Spleen (tissue), 11 donors: ENCODE data around the gene KLHL22. TPM values are rescaled to one million over a fixed set of nuclear protein-coding genes. Genes with fewer than 3 reads are reported as not detected.
"Not testable (repeated sequence)": the region's sequence is repeated elsewhere in the genome, so short reads cannot be mapped to it uniquely, and the experiment has no call there.

ENCODE experiments used
- DNase-seq: peaks from one replicate; pipeline ENCODE4 v3.0.0-alpha.2; 2020
- H3K27ac ChIP-seq, 8 donors: fragments of 200-600 bp; sonication (generic) in 7 of 8; 1 replicate in 4 of 8; 2 replicates in 4 of 8; pipeline versions ENCODE4 v1.5.0 to v1.8.0; 2016 to 2021; ENCODE audit warnings: inconsistent platforms in 4 of 8, mild to moderate bottlenecking in 4 of 8, moderate library complexity in 1 of 8
- H3K27me3 ChIP-seq, 7 donors: fragments of 200-600 bp; sonication (generic) in 6 of 7; replicated peaks in 1 of 7; 1 replicate in 4 of 7; 2 replicates in 3 of 7; pipeline versions ENCODE4 v1.5.0 to v1.8.0; 2016 to 2021; ENCODE audit warnings: inconsistent platforms in 3 of 7, mild to moderate bottlenecking in 1 of 7
- H3K36me3 ChIP-seq, 6 donors: fragments of 200-600 bp; sonication (generic) in 5 of 6; 1 replicate in 4 of 6; 2 replicates in 2 of 6; pipeline versions ENCODE4 v1.5.0 to v1.8.0; 2016 to 2021; ENCODE audit warnings: inconsistent platforms in 2 of 6
- H3K4me1 ChIP-seq, 6 donors: fragments of 200-600 bp; sonication (generic) in 5 of 6; 1 replicate in 3 of 6; 2 replicates in 3 of 6; pipeline versions ENCODE4 v1.5.0 to v1.8.0; 2016 to 2021; ENCODE audit warnings: inconsistent platforms in 3 of 6
- H3K4me3 ChIP-seq, 8 donors: fragments of 200-600 bp; sonication (generic) in 7 of 8; 1 replicate in 4 of 8; 2 replicates in 4 of 8; pipeline versions ENCODE4 v1.5.0 to v1.8.0; 2016 to 2021; ENCODE audit warnings: inconsistent platforms in 4 of 8, mild to moderate bottlenecking in 4 of 8, moderate library complexity in 2 of 8
- H3K9me3 ChIP-seq, 8 donors: fragments of 200-600 bp; sonication (generic) in 7 of 8; 1 replicate in 4 of 8; 2 replicates in 4 of 8; pipeline versions ENCODE4 v1.5.0 to v1.8.0; 2016 to 2021; ENCODE audit warnings: inconsistent platforms in 4 of 8
- POLR2A ChIP-seq, 3 donors: fragments of 450-650 bp; IDR thresholded peaks; one replicate each; pipeline ENCODE4 v1.5.1; 2017; ENCODE audit warnings: antibody characterized with exemption in 3 of 3, mild to moderate bottlenecking in 1 of 3
- POLR2AphosphoS5 ChIP-seq, 3 donors: sonication (generic); formaldehyde crosslinking; IDR thresholded peaks; one replicate each; pipeline ENCODE4 v1.5.1; 2017; ENCODE audit warnings: antibody characterized with exemption in 3 of 3
- WGBS, 5 donors: extraction: QIAGEN DNeasy Blood & Tissue Kit in 3 of 5; methylation state at CpG; one replicate each; pipeline versions ENCODE4 v1.1.5 to v1.1.7; 2013 to 2018; 5-methylcytosine and 5-hydroxymethylcytosine counted together
- intact Hi-C: fragments of 100-400 bp; cut with DNase I; formaldehyde crosslinking; loops from one replicate; pipeline ENCODE4 v1.15.0; 2023; ENCODE audit warnings: low total_unique reads
- polyA plus RNA-seq, 3 donors: library from polyadenylated mRNA; stranded (reverse); fragments of 200-250 nt; gene quantifications; one replicate each; pipeline ENCODE4 v1.2.1, GENCODE V29; 2013
- total RNA-seq, 7 donors: library from RNA; depleted of rRNA in 3 of 7; stranded (reverse); fragments of >200 nt in 3 of 7; fragmentation: NEBNext Ultra II Directional in 4 of 7; extraction: Animal tissue kit (Norgen Biotek cat#: 25700) in 4 of 7; gene quantifications; one replicate each; pipeline versions ENCODE4 v1.1.0 to v1.2.1, GENCODE V29; 2016 to 2021
- TF ChIP-seq, protein P1 (sequence below), 11 experiments: fragments of 200-600 bp in 7 of 11; fragments of 450-650 bp in 4 of 11; sonication (generic) in 4 of 11; IDR thresholded peaks in 8 of 11; conservative IDR thresholded peaks in 3 of 11; 1 replicate in 7 of 11; 2 replicates in 4 of 11; pipeline versions ENCODE4 v1.4.0 to v1.8.0; 2016 to 2021; ENCODE audit warnings: antibody characterized with exemption in 11 of 11, inconsistent platforms in 4 of 11, mild to moderate bottlenecking in 1 of 11
- donor health status: healthy with polysubstance abuse.
- donor health status: DM: no; HTN: no; CAD: no; lungs with moderate emphysema.
- donor health status: DM: no; HTN: no; CAD: no.
- donor health status: Bipolar disorder and iron deficiency.
- donor health status: healthy.
- donor health status: DM: no; HTN: no; CAD: no.
- donor health status: DM: yes; HTN: yes; CAD: no.

KLHL22 gene
- total and polyA plus RNA-seq, 10 donors: 14.0 to 40.6 (median 28.6) TPM

DNA sequence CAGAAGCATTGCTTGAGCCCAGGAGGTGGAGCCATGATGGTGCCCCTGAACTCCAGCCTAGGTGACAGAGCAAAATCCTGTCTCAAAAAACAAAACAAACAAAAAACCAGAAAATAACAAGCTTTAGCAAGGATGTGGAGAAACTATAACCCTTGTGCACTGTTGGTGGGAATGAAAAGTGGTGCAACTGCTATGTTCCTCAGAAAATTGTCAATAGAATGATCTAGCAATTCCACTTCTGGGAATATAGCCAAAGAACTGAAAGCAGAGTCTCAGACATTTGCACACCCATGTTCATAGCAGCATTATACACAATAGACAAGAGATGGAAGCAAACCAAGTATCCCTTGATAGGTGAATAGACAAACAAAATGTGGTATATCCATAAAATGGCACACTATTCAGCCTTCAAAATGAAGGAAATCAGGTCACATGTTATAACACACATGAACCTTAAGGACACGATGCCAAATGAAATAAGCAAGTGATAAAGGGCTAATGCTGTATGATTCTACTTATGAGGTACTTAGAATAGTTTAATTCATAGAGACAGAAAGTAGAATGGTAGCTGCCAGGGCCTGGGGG is 15.9 kb downstream of the KLHL22 start:
- TF ChIP-seq POLR2A (IDR thresholded peaks at IDR 0.05) (no peak), POLR2AphosphoS5 (IDR thresholded peaks at IDR 0.05) (no peak)
- TF ChIP-seq, protein P1, sequence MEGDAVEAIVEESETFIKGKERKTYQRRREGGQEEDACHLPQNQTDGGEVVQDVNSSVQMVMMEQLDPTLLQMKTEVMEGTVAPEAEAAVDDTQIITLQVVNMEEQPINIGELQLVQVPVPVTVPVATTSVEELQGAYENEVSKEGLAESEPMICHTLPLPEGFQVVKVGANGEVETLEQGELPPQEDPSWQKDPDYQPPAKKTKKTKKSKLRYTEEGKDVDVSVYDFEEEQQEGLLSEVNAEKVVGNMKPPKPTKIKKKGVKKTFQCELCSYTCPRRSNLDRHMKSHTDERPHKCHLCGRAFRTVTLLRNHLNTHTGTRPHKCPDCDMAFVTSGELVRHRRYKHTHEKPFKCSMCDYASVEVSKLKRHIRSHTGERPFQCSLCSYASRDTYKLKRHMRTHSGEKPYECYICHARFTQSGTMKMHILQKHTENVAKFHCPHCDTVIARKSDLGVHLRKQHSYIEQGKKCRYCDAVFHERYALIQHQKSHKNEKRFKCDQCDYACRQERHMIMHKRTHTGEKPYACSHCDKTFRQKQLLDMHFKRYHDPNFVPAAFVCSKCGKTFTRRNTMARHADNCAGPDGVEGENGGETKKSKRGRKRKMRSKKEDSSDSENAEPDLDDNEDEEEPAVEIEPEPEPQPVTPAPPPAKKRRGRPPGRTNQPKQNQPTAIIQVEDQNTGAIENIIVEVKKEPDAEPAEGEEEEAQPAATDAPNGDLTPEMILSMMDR (IDR thresholded peaks at IDR 0.05 in 8 of 11, conservative IDR thresholded peaks at IDR 0.05 in 3 of 11): no peak

GRCh38 chr22:20478059-20478458 is 17.5 kb downstream of the KLHL22 start:
- WGBS, 5 donors: 89 to 95% (median 92%) methylated on average over 6 of the region's 6 CpGs
- H3K27ac ChIP-seq, DNase-seq, H3K9me3 ChIP-seq, intact Hi-C loops, H3K4me3 ChIP-seq, H3K27me3 ChIP-seq: not testable (repeated sequence)
- Histone ChIP-seq H3K36me3 (peaks cover 0 to 12% (median 0%) of the 10 kb centered on the region in 6 donors), H3K4me1 (peaks cover 0 to 10% (median 0%) of the 10 kb centered on the region in 6 donors)

More for the DNA sequence above, 15.9 kb downstream of the KLHL22 start:
- no peaks in the 10 kb centered on the region for H3K27me3 ChIP-seq
- no peak overlapping the region for H3K4me3 ChIP-seq
- no peak for DNase-seq
- intact Hi-C loops: no loop called here
- peaks cover 0 to 22% (median 0%) of the 10 kb centered on the region in 6 donors for H3K36me3 ChIP-seq
- WGBS, 5 donors: 91 to 98% (median 95%) methylated on average over 1 of the region's 1 CpG
- no peak overlapping the region for H3K27ac ChIP-seq
- H3K4me1 ChIP-seq: peaks cover 0 to 10% (median 0%) of the 10 kb centered on the region in 6 donors
- no peaks in the 10 kb centered on the region for H3K9me3 ChIP-seq

DNA sequence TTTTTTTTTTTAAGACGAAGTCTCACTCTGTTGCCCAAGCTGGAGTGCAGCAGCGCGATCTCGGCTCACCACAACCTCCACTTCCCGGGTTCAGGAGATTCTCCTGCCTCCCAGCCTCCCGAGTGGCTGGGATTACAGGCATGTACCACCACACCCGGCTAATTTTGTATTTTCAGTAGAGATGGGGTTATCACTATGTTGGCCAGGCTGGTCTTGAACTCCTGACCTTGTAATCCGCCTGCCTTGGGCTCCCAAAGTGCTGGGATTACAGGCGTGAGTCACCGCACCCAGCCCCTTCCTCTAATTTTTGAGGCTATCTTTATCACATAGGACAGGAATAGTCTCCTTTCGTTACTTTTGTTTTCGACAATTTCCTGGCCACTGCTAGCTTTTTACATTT is 20.0 kb downstream of the KLHL22 start:
- H3K4me3 ChIP-seq, intact Hi-C loops, H3K27me3 ChIP-seq, H3K9me3 ChIP-seq: not testable (repeated sequence)
- Histone ChIP-seq H3K36me3 (peaks cover 0 to 14% (median 10%) of the 10 kb centered on the region in 6 donors), H3K4me1 (peaks cover 0 to 10% (median 0%) of the 10 kb centered on the region in 6 donors), H3K27ac (peak overlapping the region in 1 of 8 donors; percentile 51)
- 77 to 85% (median 82%) methylated on average over 12 of the region's 12 CpGs for WGBS, 5 donors
- DNase-seq: peak; percentile 14

DNA sequence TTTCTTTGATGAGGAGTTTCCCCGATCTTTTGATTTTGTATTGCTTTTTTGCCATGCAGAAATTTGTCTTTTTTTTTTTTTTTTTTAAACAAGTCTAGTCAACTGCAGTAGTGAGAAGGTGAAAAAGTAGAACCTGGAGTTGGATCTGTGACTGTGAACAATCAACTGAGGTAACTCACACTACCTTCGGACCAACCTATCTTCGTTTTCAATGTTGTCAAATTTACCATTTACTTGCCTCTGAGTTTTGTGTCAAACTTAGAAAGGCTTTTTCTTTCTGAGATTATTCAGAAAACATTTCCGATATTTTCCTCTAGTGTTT is 20.5 kb downstream of the KLHL22 start:
- no peak for TF ChIP-seq POLR2AphosphoS5 (IDR thresholded peaks at IDR 0.05)
- Histone ChIP-seq H3K4me1 (peaks cover 0 to 10% (median 0%) of the 10 kb centered on the region in 6 donors), H3K4me3 (no peak overlapping the region), H3K27ac (peak overlapping the region in 1 of 8 donors; percentile 51), H3K36me3 (peaks cover 0 to 19% (median 10%) of the 10 kb centered on the region in 6 donors), H3K27me3 (no peaks in the 10 kb centered on the region), H3K9me3 (no peaks in the 10 kb centered on the region)
- no peak for DNase-seq
- intact Hi-C loops: no loop called here
- WGBS, 5 donors: 89 to 95% (median 92%) methylated on average over 4 of the region's 4 CpGs

- Histone ChIP-seq H3K4me1 (peaks cover 0 to 10% (median 0%) of the 10 kb centered on the region in 6 donors), H3K4me3 (no peak overlapping the region), H3K9me3 (no peaks in the 10 kb centered on the region), H3K27me3 (no peaks in the 10 kb centered on the region), H3K27ac (no peak overlapping the region), H3K36me3 (peaks cover 0 to 32% (median 13%) of the 10 kb centered on the region in 6 donors)
- DNase-seq: no peak
- 88 to 97% (median 92%) methylated on average over 11 of the region's 11 CpGs for WGBS, 5 donors
- intact Hi-C loops: no loop called here
- TF ChIP-seq, protein P1 (IDR thresholded peaks at IDR 0.05 in 8 of 11, conservative IDR thresholded peaks at IDR 0.05 in 3 of 11): no peak
- no peak for TF ChIP-seq POLR2A (IDR thresholded peaks at IDR 0.05)
- no peak for TF ChIP-seq POLR2AphosphoS5 (IDR thresholded peaks at IDR 0.05)
Measured at GRCh38 chr22:20472629-20473442, 22.8 kb downstream of the KLHL22 start.
